ENCODE results near the gene CDHR1. TPM values are rescaled to one million over a fixed set of nuclear protein-coding genes. Genes with fewer than 3 reads are reported as not detected.
"Not testable (repeated sequence)": the region's sequence is repeated elsewhere in the genome, so short reads cannot be mapped to it uniquely, and the experiment has no call there.

The CDHR1 gene
- total and polyA plus RNA-seq, 10 of the 15 experiments (the other 5 are each of a cell fraction or from before 2014, with no cell fraction given), result 0.17 to 3.0 (median 0.34) TPM

- ATAC-seq; FAIRE-seq; in situ Hi-C loops (cut with MboI); H3K9ac ChIP-seq (ENCODE audit: control insufficient read depth, insufficient read depth, low read length); DNase-seq (ENCODE audit: low read depth, low spot score); H2AFZ ChIP-seq (ENCODE audit: control insufficient read depth, low read depth, low read length); BruUV-seq (replicated peaks); H3K9me3 ChIP-seq (replicated peaks; ENCODE audit: control insufficient read depth, insufficient read depth, low read length); H3K36me3 ChIP-seq (ENCODE audit: control insufficient read depth in 2 of 2, insufficient read depth in 2 of 2, low read length in 1 of 2); H4K20me1 ChIP-seq (ENCODE audit: control insufficient read depth, insufficient read depth); intact Hi-C loops (cut with micrococcal nuclease; ENCODE audit: unreplicated experiment); H3K27me3 ChIP-seq (replicated peaks in 1 of 2; ENCODE audit: control insufficient read depth in 2 of 2, insufficient read depth in 2 of 2, low read length in 1 of 2): not testable (repeated sequence)
- RAD21 ChIA-PET (ENCODE audit: unreplicated experiment), result interaction anchor here (4.2 kb wide), 1 partner anchor 20 kb away, joined by 31 read pairs; no protein-coding TSS in a partner anchor
- H3K4me3 ChIP-seq, result peak overlapping the region; percentile 81
- H3K4me2 ChIP-seq (ENCODE audit: control insufficient read depth, insufficient read depth), result peak overlapping the region; percentile 80
- POLR2A ChIA-PET, result interaction anchor here (0.6 to 2.7 kb wide), 6 partner anchors 9 to 142 kb away, joined by 3 to 10 read pairs (median 4); partner anchors contain the start of gene GHITM
- H3K27ac ChIP-seq (ENCODE audit: control insufficient read depth, insufficient read depth), result peak overlapping the region; percentile 32; the same call in 1 of the 2 replicates
- CTCF ChIA-PET, result interaction anchor here (1.0 to 25.5 kb wide), 6 partner anchors 10 to 372 kb away, joined by 3 to 788 read pairs (median 6); partner anchors contain the start of gene CDHR1
- 68% methylated on average over 10 of the region's 10 CpGs for whole genome bisulfite sequencing (ENCODE audit: insufficient coverage, insufficient replicate concordance, low lambda C conversion rate, missing lambda C conversion rate)
- peaks cover 65% of the 10 kb centered on the region for H3K79me2 ChIP-seq (ENCODE audit: control insufficient read depth, insufficient read depth, low read length)
- TF ChIP-seq MLLT1 (IDR thresholded peaks at IDR 0.05), result peak; percentile 88
- SMC1A ChIA-PET (ENCODE audit: uncharacterized antibody, unreplicated experiment), result interaction anchor here (1.2 to 8.3 kb wide), 8 partner anchors 9 to 160 kb away, joined by 3 to 70 read pairs (median 6); partner anchors contain the start of gene CCSER2
- peaks cover 35% of the 10 kb centered on the region for H3K4me1 ChIP-seq (ENCODE audit: control insufficient read depth, insufficient read depth, low read length)
Observed at GRCh38 chr10:84168382-84168781, 26.0 kb upstream of the CDHR1 start.

GRCh38 chr10:84171237-84171636 lies 23.1 kb upstream of the CDHR1 start:
- H3K4me3 ChIP-seq, result peak overlapping the region; percentile 70
- H3K4me1 ChIP-seq (ENCODE audit: control insufficient read depth, insufficient read depth, low read length), result peaks cover 28% of the 10 kb centered on the region
- H3K36me3 ChIP-seq (ENCODE audit: control insufficient read depth in 2 of 2, insufficient read depth in 2 of 2, low read length in 1 of 2); in situ Hi-C loops (cut with MboI); H3K27me3 ChIP-seq (replicated peaks in 1 of 2; ENCODE audit: control insufficient read depth in 2 of 2, insufficient read depth in 2 of 2, low read length in 1 of 2); H4K20me1 ChIP-seq (ENCODE audit: control insufficient read depth, insufficient read depth); DNase-seq (ENCODE audit: low read depth, low spot score); FAIRE-seq; RAD21 ChIA-PET (ENCODE audit: unreplicated experiment); H3K9me3 ChIP-seq (replicated peaks; ENCODE audit: control insufficient read depth, insufficient read depth, low read length); POLR2A ChIA-PET; CTCF ChIA-PET; SMC1A ChIA-PET (ENCODE audit: uncharacterized antibody, unreplicated experiment); ATAC-seq: not testable (repeated sequence)
- H3K79me2 ChIP-seq (ENCODE audit: control insufficient read depth, insufficient read depth, low read length), result peaks cover 49% of the 10 kb centered on the region
- WGBS (ENCODE audit: insufficient coverage, insufficient replicate concordance, low lambda C conversion rate, missing lambda C conversion rate), result 0% methylated on average over 2 of the region's 2 CpGs
- H3K9ac ChIP-seq (ENCODE audit: control insufficient read depth, insufficient read depth, low read length), result peak overlapping the region; percentile 93
- H2AFZ ChIP-seq (ENCODE audit: control insufficient read depth, low read depth, low read length), result peak overlapping the region; percentile 59; the same call in 1 of the 2 replicates
- TSS peak; percentile 74 for BruUV-seq (replicated peaks)
- TF ChIP-seq ATF2 (IDR thresholded peaks at IDR 0.05; ENCODE audit: low read length) (0 out of 2 replicates have a peak, but pooled peaks have one; percentile 15), PAX8 (IDR thresholded peaks at IDR 0.05) (0 out of 2 replicates have a peak, but pooled peaks have one; percentile 53), CHD1 (IDR thresholded peaks at IDR 0.05; ENCODE audit: low read depth, low read length) (0 out of 2 replicates have a peak, but pooled peaks have one; percentile 62), ZBTB40 (IDR thresholded peaks at IDR 0.05; ENCODE audit: borderline replicate concordance) (peak; percentile 51; the same call in 1 of the 2 replicates), MLLT1 (IDR thresholded peaks at IDR 0.05) (peak; percentile 87)
- peak overlapping the region; percentile 98 for H3K27ac ChIP-seq (ENCODE audit: control insufficient read depth, insufficient read depth)
- intact Hi-C loops (cut with micrococcal nuclease; ENCODE audit: unreplicated experiment), result loop anchor here (5.0 to 10.0 kb wide), 2 partner anchors 161 to 1246 kb away; no protein-coding TSS in a partner anchor
- peak overlapping the region; percentile 86 for H3K4me2 ChIP-seq (ENCODE audit: control insufficient read depth, insufficient read depth)
